GM19023 (cell line): ENCODE measurements around the gene LHX3.

ENCODE experiments used
- ATAC-seq: cut with Tn5 transposase; IDR thresholded peaks from one replicate; pipeline ENCODE4 v1.9.1; 2021; ENCODE audit warnings: mild to moderate bottlenecking, moderate library complexity; ENCODE audit not compliant: unreplicated experiment

Gene LHX3

GRCh38 chr9:136194540-136194939, 10.4 kb downstream of the LHX3 start:
- no peak for ATAC-seq

- ATAC-seq = no peak
These were observed 11.0 kb downstream of the LHX3 start for GRCh38 chr9:136193891-136194279.

- no peak for ATAC-seq
These were observed 11.6 kb downstream of the LHX3 start for GRCh38 chr9:136193127-136193890.

- ATAC-seq = no peak
These were observed 12.4 kb downstream of the LHX3 start for GRCh38 chr9:136192289-136193126.

- ATAC-seq = no peak
These were observed 13.0 kb downstream of the LHX3 start for GRCh38 chr9:136191960-136192286.

- no peak for ATAC-seq
These were observed 13.6 kb downstream of the LHX3 start for GRCh38 chr9:136191099-136191959.

GRCh38 chr9:136190656-136191055, 14.3 kb downstream of the LHX3 start:
- ATAC-seq = no peak

- ATAC-seq = no peak
These were observed 14.7 kb downstream of the LHX3 start for GRCh38 chr9:136190237-136190601.

GRCh38 chr9:136189394-136190236, 15.3 kb downstream of the LHX3 start:
- ATAC-seq = no peak

- no peak for ATAC-seq
These were observed 17.0 kb downstream of the LHX3 start for GRCh38 chr9:136187683-136188586.

GRCh38 chr9:136187197-136187596, 17.7 kb downstream of the LHX3 start:
- no peak for ATAC-seq

- ATAC-seq = no peak
These were observed 18.5 kb downstream of the LHX3 start for GRCh38 chr9:136186386-136186785.

GRCh38 chr9:136185596-136186366, 19.1 kb downstream of the LHX3 start:
- ATAC-seq = no peak

GRCh38 chr9:136185066-136185465, 19.9 kb downstream of the LHX3 start:
- ATAC-seq = no peak

- no peak for ATAC-seq
These were observed 22.0 kb downstream of the LHX3 start for GRCh38 chr9:136182850-136183422.

- ATAC-seq = no peak
These were observed 22.5 kb downstream of the LHX3 start for GRCh38 chr9:136182420-136182787.

- no peak for ATAC-seq
These were observed 23.0 kb downstream of the LHX3 start for GRCh38 chr9:136181784-136182419.

- no peak for ATAC-seq
These were observed 24.3 kb downstream of the LHX3 start for GRCh38 chr9:136180586-136180985.
